ENCODE data around the gene SBNO1. TPM values are rescaled to one million over a fixed set of nuclear protein-coding genes. Genes with fewer than 3 reads are reported as not detected.

Gene SBNO1
- total RNA-seq, 4 donors from 2014 or later, result 18.6 to 26.4 (median 20.6) TPM

- ATAC-seq (ENCODE audit: low FRiP score) (no peak), DNase-seq (ENCODE audit: low spot score) (no peak)
- TF ChIP-seq, protein P1, sequence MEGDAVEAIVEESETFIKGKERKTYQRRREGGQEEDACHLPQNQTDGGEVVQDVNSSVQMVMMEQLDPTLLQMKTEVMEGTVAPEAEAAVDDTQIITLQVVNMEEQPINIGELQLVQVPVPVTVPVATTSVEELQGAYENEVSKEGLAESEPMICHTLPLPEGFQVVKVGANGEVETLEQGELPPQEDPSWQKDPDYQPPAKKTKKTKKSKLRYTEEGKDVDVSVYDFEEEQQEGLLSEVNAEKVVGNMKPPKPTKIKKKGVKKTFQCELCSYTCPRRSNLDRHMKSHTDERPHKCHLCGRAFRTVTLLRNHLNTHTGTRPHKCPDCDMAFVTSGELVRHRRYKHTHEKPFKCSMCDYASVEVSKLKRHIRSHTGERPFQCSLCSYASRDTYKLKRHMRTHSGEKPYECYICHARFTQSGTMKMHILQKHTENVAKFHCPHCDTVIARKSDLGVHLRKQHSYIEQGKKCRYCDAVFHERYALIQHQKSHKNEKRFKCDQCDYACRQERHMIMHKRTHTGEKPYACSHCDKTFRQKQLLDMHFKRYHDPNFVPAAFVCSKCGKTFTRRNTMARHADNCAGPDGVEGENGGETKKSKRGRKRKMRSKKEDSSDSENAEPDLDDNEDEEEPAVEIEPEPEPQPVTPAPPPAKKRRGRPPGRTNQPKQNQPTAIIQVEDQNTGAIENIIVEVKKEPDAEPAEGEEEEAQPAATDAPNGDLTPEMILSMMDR (IDR thresholded peaks at IDR 0.05), result no peak
These were observed 8.4 kb downstream of the SBNO1 start for GRCh38 chr12:123356159-123356670.

GRCh38 chr12:123354600-123354999 lies 10.0 kb downstream of the SBNO1 start:
- ATAC-seq (ENCODE audit: low FRiP score) (no peak), DNase-seq (ENCODE audit: low spot score) (no peak)
- TF ChIP-seq, protein P1 (IDR thresholded peaks at IDR 0.05), result no peak

GRCh38 chr12:123351349-123351748 lies 13.3 kb downstream of the SBNO1 start:
- DNase-seq (ENCODE audit: low spot score) (no peak), ATAC-seq (ENCODE audit: low FRiP score) (no peak)
- TF ChIP-seq, protein P1 (IDR thresholded peaks at IDR 0.05), result no peak

GRCh38 chr12:123346946-123347345 lies 17.7 kb downstream of the SBNO1 start:
- ATAC-seq (ENCODE audit: low FRiP score) (no peak), DNase-seq (ENCODE audit: low spot score) (no peak)
- TF ChIP-seq, protein P1 (IDR thresholded peaks at IDR 0.05), result no peak

DNA sequence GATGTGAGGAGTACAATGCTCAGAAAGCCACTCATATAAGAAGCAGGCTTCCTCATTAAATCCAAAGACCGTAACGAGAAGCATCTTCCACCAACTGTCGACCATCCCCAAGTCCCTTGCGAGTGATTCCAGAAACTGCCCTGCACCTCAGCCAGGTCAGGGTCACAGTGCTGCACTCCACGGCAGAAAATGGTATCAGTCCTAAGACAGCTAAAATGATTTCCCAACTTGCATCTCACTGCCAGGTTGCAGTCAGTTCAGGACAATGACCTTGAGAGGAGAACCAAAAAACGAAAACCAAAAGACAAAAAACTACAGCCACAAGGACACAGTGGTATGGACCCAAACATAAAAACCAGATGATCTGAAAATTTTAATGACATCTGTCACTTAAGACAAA lies 20.6 kb downstream of the SBNO1 start:
- TF ChIP-seq, protein P1 (IDR thresholded peaks at IDR 0.05), result no peak
- ATAC-seq (ENCODE audit: low FRiP score), result no peak
- DNase-seq (ENCODE audit: low spot score), result no peak

GRCh38 chr12:123337070-123337469 lies 27.6 kb downstream of the SBNO1 start:
- DNase-seq (ENCODE audit: low spot score), result no peak
- TF ChIP-seq, protein P1 (IDR thresholded peaks at IDR 0.05), result no peak
- no peak for ATAC-seq (ENCODE audit: low FRiP score)

- ATAC-seq (ENCODE audit: low FRiP score) (no peak), DNase-seq (ENCODE audit: low spot score) (no peak)
- TF ChIP-seq, protein P1 (IDR thresholded peaks at IDR 0.05), result no peak
These were observed 28.1 kb downstream of the SBNO1 start for GRCh38 chr12:123336530-123336929.

All from omental fat pad (tissue), 4 donors.